Progenitor cell of endocrine pancreas (in vitro differentiated cells): Measurements from ENCODE around the gene IFITM10. TPM values are rescaled to one million over a fixed set of nuclear protein-coding genes. Genes with fewer than 3 reads are reported as not detected.

Experiments used
- DNase-seq: peaks from one replicate; pipeline ENCODE4 v3.0.0; 2021; ENCODE audit warnings: low spot score; ENCODE audit not compliant: unreplicated experiment
- H3K27ac Mint-ChIP-seq: 2 replicates; pipeline ENCODE4 v1.8.0; 2021; ENCODE audit warnings: mild to moderate bottlenecking, moderate library complexity, mixed read lengths
- H3K27me3 Mint-ChIP-seq: 2 replicates; pipeline ENCODE4 v1.8.0; 2021; ENCODE audit warnings: mixed read lengths
- H3K36me3 Mint-ChIP-seq: 2 replicates; pipeline ENCODE4 v1.8.0; 2022; ENCODE audit warnings: mixed read lengths; ENCODE audit not compliant: insufficient read depth
- H3K4me1 Mint-ChIP-seq: 2 replicates; pipeline ENCODE4 v1.8.0; 2021; ENCODE audit warnings: low read depth, mixed read lengths
- H3K4me3 Mint-ChIP-seq: 2 replicates; pipeline ENCODE4 v1.8.0; 2021; ENCODE audit warnings: low read depth, mild to moderate bottlenecking, moderate library complexity, mixed read lengths
- H3K9me3 Mint-ChIP-seq: 2 replicates; pipeline ENCODE4 v1.8.0; 2021; ENCODE audit warnings: low read depth, mixed read lengths
- total RNA-seq: library from RNA; stranded (reverse); gene quantifications from 2 replicates; pipeline ENCODE4 v1.2.1, GENCODE V29; 2021
- TF ChIP-seq, protein P1 (sequence below): fragments of 200-600 bp; sonication (generic); IDR thresholded peaks from one replicate; pipeline ENCODE4 v1.5.0; 2021; ENCODE audit warnings: antibody characterized with exemption, mild to moderate bottlenecking; ENCODE audit not compliant: unreplicated experiment

Gene IFITM10
- total RNA-seq, 1 donor from 2014 or later, result 1.2 TPM

GRCh38 chr11:1730059-1730629, 20.3 kb downstream of the IFITM10 start:
- Mint-ChIP-seq H3K9me3 (no peaks in the 10 kb centered on the region), H3K27me3 (peaks cover 68% of the 10 kb centered on the region), H3K27ac (no peak overlapping the region), H3K4me3 (no peak overlapping the region), H3K4me1 (peaks cover 16% of the 10 kb centered on the region), H3K36me3 (no peaks in the 10 kb centered on the region)
- TF ChIP-seq, protein P1, sequence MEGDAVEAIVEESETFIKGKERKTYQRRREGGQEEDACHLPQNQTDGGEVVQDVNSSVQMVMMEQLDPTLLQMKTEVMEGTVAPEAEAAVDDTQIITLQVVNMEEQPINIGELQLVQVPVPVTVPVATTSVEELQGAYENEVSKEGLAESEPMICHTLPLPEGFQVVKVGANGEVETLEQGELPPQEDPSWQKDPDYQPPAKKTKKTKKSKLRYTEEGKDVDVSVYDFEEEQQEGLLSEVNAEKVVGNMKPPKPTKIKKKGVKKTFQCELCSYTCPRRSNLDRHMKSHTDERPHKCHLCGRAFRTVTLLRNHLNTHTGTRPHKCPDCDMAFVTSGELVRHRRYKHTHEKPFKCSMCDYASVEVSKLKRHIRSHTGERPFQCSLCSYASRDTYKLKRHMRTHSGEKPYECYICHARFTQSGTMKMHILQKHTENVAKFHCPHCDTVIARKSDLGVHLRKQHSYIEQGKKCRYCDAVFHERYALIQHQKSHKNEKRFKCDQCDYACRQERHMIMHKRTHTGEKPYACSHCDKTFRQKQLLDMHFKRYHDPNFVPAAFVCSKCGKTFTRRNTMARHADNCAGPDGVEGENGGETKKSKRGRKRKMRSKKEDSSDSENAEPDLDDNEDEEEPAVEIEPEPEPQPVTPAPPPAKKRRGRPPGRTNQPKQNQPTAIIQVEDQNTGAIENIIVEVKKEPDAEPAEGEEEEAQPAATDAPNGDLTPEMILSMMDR, result no peak
- DNase-seq, result no peak

DNA sequence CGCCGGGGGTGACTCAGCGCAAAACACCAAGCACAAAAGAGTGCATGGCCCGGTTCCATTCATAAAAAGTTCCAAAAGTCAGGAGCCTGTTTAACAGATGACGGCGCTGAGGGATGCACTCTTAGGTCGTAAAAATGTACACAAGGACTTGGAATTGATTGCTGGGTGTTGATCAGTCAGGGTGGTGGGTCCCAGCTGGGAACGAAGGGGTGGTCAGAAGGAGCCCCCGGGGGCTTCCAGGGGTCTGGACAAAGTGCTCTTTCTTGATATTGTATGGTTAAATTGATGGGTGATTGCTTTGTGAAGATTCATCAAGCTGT, 20.7 kb downstream of the IFITM10 start:
- no peak overlapping the region for H3K4me3 Mint-ChIP-seq
- H3K27ac Mint-ChIP-seq, result no peak overlapping the region
- no peak for DNase-seq
- H3K4me1 Mint-ChIP-seq, result peaks cover 16% of the 10 kb centered on the region
- no peaks in the 10 kb centered on the region for H3K36me3 Mint-ChIP-seq
- TF ChIP-seq, protein P1, result no peak
- H3K9me3 Mint-ChIP-seq, result no peaks in the 10 kb centered on the region
- peaks cover 69% of the 10 kb centered on the region for H3K27me3 Mint-ChIP-seq

GRCh38 chr11:1728931-1729691, 21.3 kb downstream of the IFITM10 start:
- Mint-ChIP-seq H3K9me3 (no peaks in the 10 kb centered on the region), H3K27me3 (peaks cover 68% of the 10 kb centered on the region), H3K27ac (no peak overlapping the region), H3K36me3 (no peaks in the 10 kb centered on the region), H3K4me1 (peaks cover 16% of the 10 kb centered on the region), H3K4me3 (no peak overlapping the region)
- TF ChIP-seq, protein P1, result no peak
- no peak for DNase-seq

- TF ChIP-seq, protein P1, result no peak
- Mint-ChIP-seq H3K4me1 (peaks cover 14% of the 10 kb centered on the region), H3K27ac (no peak overlapping the region), H3K9me3 (no peaks in the 10 kb centered on the region), H3K4me3 (no peak overlapping the region), H3K27me3 (peaks cover 63% of the 10 kb centered on the region), H3K36me3 (no peaks in the 10 kb centered on the region)
- DNase-seq, result no peak
Measured at GRCh38 chr11:1728301-1728700, 22.1 kb downstream of the IFITM10 start.

DNA sequence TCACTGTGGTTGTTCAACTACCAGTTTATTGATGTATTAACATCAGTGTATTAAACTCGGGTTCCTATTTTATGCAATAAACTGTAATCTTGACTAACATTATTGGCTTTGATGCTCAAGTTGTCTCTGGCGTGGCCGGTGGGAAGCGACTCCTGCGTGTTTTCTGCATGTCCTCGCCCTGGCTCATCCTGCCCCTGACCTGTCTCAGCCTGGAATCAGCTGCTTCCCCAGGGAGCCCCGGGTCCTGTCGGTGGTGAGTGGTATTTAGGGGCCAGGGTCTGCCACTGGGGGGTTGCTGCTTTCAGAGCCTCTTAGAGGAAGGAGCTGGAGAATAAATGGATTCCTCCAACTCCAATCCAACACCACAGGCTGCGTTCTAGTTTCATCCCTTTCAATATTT, 22.5 kb downstream of the IFITM10 start:
- H3K27ac Mint-ChIP-seq, result no peak overlapping the region

More for the DNA sequence above, 22.5 kb downstream of the IFITM10 start:
- Mint-ChIP-seq H3K9me3 (peaks cover 2% of the 10 kb centered on the region), H3K36me3 (no peaks in the 10 kb centered on the region), H3K4me3 (no peak overlapping the region), H3K27me3 (peaks cover 65% of the 10 kb centered on the region), H3K4me1 (peaks cover 14% of the 10 kb centered on the region)
- no peak for DNase-seq
- TF ChIP-seq, protein P1, result no peak
